ENCODE data around the gene RTP2. TPM values are rescaled to one million over a fixed set of nuclear protein-coding genes. Genes with fewer than 3 reads are reported as not detected.

RTP2 gene
- total RNA-seq, 4 donors from 2014 or later = not detected

GRCh38 chr3:187705164-187705563 is 2.8 kb upstream of the RTP2 start:
- H3K4me1 ChIP-seq = no peaks in the 10 kb centered on the region
- no peaks in the 10 kb centered on the region for H3K27me3 ChIP-seq
- no peaks in the 10 kb centered on the region for H3K9me3 ChIP-seq
- H3K27ac ChIP-seq = no peak overlapping the region
- intact Hi-C loops (cut with DNase I) = no loop called here
- no peak overlapping the region for H3K4me3 ChIP-seq (replicated peaks in 1 of 3)
- no peak for TF ChIP-seq POLR2A (IDR thresholded peaks at IDR 0.05)
- TF ChIP-seq, protein P1, sequence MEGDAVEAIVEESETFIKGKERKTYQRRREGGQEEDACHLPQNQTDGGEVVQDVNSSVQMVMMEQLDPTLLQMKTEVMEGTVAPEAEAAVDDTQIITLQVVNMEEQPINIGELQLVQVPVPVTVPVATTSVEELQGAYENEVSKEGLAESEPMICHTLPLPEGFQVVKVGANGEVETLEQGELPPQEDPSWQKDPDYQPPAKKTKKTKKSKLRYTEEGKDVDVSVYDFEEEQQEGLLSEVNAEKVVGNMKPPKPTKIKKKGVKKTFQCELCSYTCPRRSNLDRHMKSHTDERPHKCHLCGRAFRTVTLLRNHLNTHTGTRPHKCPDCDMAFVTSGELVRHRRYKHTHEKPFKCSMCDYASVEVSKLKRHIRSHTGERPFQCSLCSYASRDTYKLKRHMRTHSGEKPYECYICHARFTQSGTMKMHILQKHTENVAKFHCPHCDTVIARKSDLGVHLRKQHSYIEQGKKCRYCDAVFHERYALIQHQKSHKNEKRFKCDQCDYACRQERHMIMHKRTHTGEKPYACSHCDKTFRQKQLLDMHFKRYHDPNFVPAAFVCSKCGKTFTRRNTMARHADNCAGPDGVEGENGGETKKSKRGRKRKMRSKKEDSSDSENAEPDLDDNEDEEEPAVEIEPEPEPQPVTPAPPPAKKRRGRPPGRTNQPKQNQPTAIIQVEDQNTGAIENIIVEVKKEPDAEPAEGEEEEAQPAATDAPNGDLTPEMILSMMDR (IDR thresholded peaks at IDR 0.05) = no peak
- no peak for DNase-seq
- no peaks in the 10 kb centered on the region for H3K36me3 ChIP-seq

GRCh38 chr3:187700249-187700648 is 2.1 kb downstream of the RTP2 start:
- no peaks in the 10 kb centered on the region for H3K27me3 ChIP-seq
- intact Hi-C loops (cut with DNase I) = no loop called here
- H3K36me3 ChIP-seq = no peaks in the 10 kb centered on the region
- TF ChIP-seq, protein P1 (IDR thresholded peaks at IDR 0.05) = no peak
- TF ChIP-seq POLR2A (IDR thresholded peaks at IDR 0.05) = no peak
- H3K4me3 ChIP-seq (replicated peaks in 1 of 3) = no peak overlapping the region
- no peaks in the 10 kb centered on the region for H3K9me3 ChIP-seq
- DNase-seq = no peak
- no peak overlapping the region for H3K27ac ChIP-seq
- WGBS, 2 donors = 100% methylated on average over 1 to 2 of the region's 2 CpGs
- no peaks in the 10 kb centered on the region for H3K4me1 ChIP-seq

DNA sequence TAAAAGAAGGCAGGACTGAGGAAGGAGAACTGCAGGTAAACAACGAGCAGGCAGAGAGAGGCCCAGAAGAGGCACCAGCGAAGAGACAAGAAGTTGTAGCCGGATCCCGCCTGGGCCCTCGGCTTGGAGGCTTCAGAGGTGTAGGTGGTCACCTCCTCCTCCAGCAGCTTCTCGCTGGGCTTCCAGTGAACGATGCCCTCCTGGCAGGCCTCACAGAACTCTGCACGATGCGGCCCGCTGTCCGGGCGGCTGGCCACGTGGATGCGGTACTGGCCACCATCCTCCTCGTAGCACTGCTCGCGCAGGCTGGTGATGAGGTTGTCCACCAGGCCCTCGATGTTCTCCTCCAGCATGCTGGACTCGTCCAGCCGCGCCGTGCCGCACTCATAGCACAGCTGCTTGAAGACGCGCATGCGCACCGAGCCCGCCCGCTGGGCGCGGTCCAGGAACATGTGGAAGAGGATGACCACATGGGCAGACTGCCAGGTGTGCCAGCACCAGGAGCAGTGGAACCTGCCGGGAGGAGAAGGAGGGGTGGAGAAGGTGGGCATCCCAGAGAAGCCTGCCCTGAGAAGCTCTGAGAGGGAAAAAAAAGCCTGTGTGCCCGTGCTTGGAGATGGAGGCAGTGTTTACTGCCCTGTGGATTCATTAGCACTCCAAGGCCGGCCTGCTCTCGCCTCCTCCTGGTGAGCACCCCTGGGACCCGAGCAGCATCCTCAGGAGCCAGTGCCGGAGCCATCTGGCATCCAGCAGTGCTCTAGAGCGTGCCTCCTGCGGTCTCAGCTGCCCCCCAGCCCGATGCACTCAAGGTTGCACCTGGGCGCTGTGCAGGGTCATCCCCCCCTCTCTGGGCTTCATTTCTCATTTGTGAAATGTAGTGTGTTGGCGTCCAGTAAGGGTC is 3.6 kb downstream of the RTP2 start:
- no peak overlapping the region for H3K4me3 ChIP-seq (replicated peaks in 1 of 3)
- WGBS, 2 donors = 86 to 90% methylated on average over 31 to 37 of the region's 42 CpGs
- intact Hi-C loops (cut with DNase I) = no loop called here
- no peaks in the 10 kb centered on the region for H3K4me1 ChIP-seq
- no peaks in the 10 kb centered on the region for H3K36me3 ChIP-seq
- no peak overlapping the region for H3K27ac ChIP-seq
- no peaks in the 10 kb centered on the region for H3K9me3 ChIP-seq
- DNase-seq = no peak
- TF ChIP-seq, protein P1 (IDR thresholded peaks at IDR 0.05) = no peak
- TF ChIP-seq POLR2A (IDR thresholded peaks at IDR 0.05) = no peak
- no peaks in the 10 kb centered on the region for H3K27me3 ChIP-seq

DNA sequence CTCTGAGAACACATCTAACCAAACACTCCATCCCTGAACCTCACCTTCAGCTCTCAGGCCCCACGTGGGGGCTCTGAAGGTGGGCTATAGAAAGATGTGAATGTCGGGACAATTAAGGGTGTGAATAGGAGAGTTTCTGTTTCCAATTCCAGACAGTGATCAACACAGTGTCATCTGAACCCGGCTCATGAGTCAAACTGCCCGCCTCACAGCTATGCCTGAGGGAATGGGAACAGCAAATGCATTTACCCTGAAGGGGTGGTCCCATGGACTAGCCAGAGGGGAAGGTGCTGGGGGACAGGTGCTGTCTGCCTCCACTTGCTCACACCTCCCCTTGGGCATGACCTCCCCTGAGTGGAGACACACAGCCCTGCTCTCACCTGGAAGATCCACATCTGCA is 6.3 kb downstream of the RTP2 start:
- intact Hi-C loops (cut with DNase I) = no loop called here

GRCh38 chr3:187695449-187695848 is 6.9 kb downstream of the RTP2 start:
- Histone ChIP-seq H3K4me1 (no peaks in the 10 kb centered on the region), H3K27ac (no peak overlapping the region), H3K27me3 (no peaks in the 10 kb centered on the region), H3K9me3 (no peaks in the 10 kb centered on the region), H3K4me3 (replicated peaks in 1 of 3) (no peak overlapping the region), H3K36me3 (no peaks in the 10 kb centered on the region)
- no peak for DNase-seq
- 72% methylated on average over 4 of the region's 4 CpGs for WGBS, 2 donors
- TF ChIP-seq POLR2A (IDR thresholded peaks at IDR 0.05) = no peak
- TF ChIP-seq, protein P1 (IDR thresholded peaks at IDR 0.05) = no peak
- intact Hi-C loops (cut with DNase I) = no loop called here

More for the DNA sequence above, 6.3 kb downstream of the RTP2 start:
- Histone ChIP-seq H3K36me3 (no peaks in the 10 kb centered on the region), H3K27me3 (no peaks in the 10 kb centered on the region), H3K9me3 (no peaks in the 10 kb centered on the region), H3K27ac (no peak overlapping the region), H3K4me1 (no peaks in the 10 kb centered on the region), H3K4me3 (replicated peaks in 1 of 3) (no peak overlapping the region)
- 44 to 45% methylated on average over 4 of the region's 4 CpGs for WGBS, 2 donors
- no peak for DNase-seq
- TF ChIP-seq POLR2A (IDR thresholded peaks at IDR 0.05) = no peak
- TF ChIP-seq, protein P1 (IDR thresholded peaks at IDR 0.05) = no peak

All from thyroid gland (tissue), 4 donors.